GM06990 (cell line): ENCODE results near the gene PCDHGB6.
"Not testable (repeated sequence)": the region's sequence is repeated elsewhere in the genome, so short reads cannot be mapped to it uniquely, and the experiment has no call there.

ENCODE experiments used
- DNase-seq: peaks from one replicate; pipeline ENCODE4 v3.0.0-alpha.2; 2011; ENCODE audit not compliant: insufficient read length; ENCODE audit errors: extremely low read depth
- H3K27me3 ChIP-seq: replicated peaks from 2 replicates; pipeline ENCODE4 v1.6.0; 2011; ENCODE audit warnings: low read length; ENCODE audit not compliant: control insufficient read depth, insufficient read depth
- H3K36me3 ChIP-seq: 2 replicates; pipeline ENCODE4 v1.5.1; 2011; ENCODE audit warnings: low read length; ENCODE audit not compliant: control insufficient read depth, insufficient read depth
- H3K4me3 ChIP-seq: replicated peaks from 2 replicates; pipeline ENCODE4 v1.5.1; 2011; ENCODE audit warnings: low read depth, mild to moderate bottlenecking, control low read depth, low read length
- CTCF ChIP-seq: IDR thresholded peaks from 2 replicates; pipeline ENCODE4 v1.5.1; 2011; ENCODE audit warnings: low read length, control low read depth, mild to moderate bottlenecking, inconsistent platforms; ENCODE audit not compliant: insufficient read depth, poor library complexity, severe bottlenecking

The PCDHGB6 gene

GRCh38 chr5:141407790-141408505 is at the start of gene PCDHGB6:
Gene PCDHGB6, plus strand, starts transcription at chr5:141408021. Its CDS starts 182 bp downstream, at chr5:141408203.
- H3K4me3 ChIP-seq, DNase-seq, H3K27me3 ChIP-seq, H3K36me3 ChIP-seq: not testable (repeated sequence)
- peak; percentile 32 for TF ChIP-seq CTCF

- H3K4me3 ChIP-seq = peak within 1 kb of the TSS; percentile 77
- peak; percentile 41 for DNase-seq
- H3K27me3 ChIP-seq = no peaks in the 10 kb centered on the region
- H3K36me3 ChIP-seq = no peaks in the 10 kb centered on the region
- peak; percentile 80 for TF ChIP-seq CTCF
Observed at GRCh38 chr5:141359790-141360426, 47.9 kb upstream of the PCDHGB6 start, which contains the start of gene PCDHGB2. Gene PCDHGB2, plus strand, starts transcription at chr5:141359994. Its CDS starts 142 bp downstream, at chr5:141360136.

GRCh38 chr5:141360685-141361084 is 47.1 kb upstream of the PCDHGB6 start:
- Histone ChIP-seq H3K4me3 (peak overlapping the region; percentile 77), H3K27me3 (no peaks in the 10 kb centered on the region), H3K36me3 (no peaks in the 10 kb centered on the region)
- no peak for TF ChIP-seq CTCF
- no peak for DNase-seq

DNA sequence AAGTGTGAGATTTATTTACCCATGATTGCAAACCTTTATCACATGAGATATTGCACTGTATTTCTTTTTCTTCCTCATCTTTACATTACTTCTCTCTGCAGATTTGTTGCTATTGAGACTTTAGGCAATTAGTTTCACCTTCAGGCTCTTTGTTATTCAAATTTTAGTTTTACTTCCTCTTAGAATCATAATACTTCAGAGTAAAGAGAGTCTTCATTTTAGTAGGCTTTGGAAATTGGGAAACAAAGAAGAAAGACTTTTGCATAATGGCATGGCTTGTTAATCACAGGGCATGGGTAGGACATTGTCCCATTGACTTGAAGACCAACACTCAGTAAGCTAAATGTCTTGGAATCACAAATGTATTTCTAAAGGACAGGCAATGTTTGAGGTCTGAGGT is 45.1 kb upstream of the PCDHGB6 start:
- DNase-seq = no peak
- Histone ChIP-seq H3K27me3 (no peaks in the 10 kb centered on the region), H3K36me3 (no peaks in the 10 kb centered on the region), H3K4me3 (no peak overlapping the region)
- TF ChIP-seq CTCF = no peak

DNA sequence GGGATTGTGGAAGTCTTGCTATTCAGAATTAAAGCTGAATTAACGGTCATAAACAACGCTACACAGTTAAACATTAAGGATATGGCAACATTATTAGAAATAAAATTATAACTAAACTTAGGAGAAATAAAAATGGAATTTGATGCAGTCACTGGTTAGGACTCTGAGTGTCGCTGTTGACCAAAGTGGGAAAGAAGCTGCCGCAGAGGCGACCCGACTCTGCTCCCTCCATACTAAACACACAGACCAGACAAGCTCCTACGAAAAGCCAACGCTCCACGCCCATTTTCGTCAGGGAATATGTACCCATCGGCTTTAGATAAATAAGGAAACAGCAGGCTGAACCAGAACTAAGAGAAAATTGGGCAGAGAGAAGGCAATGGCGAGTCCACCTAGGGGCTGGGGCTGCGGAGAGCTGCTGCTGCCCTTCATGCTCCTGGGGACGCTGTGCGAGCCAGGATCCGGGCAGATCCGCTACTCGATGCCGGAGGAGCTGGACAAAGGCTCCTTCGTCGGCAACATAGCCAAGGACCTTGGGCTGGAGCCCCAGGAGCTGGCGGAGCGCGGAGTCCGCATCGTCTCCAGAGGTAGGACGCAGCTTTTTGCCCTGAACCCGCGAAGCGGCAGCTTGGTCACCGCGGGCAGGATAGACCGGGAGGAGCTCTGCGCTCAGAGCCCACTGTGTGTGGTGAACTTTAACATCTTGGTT is 43.7 kb upstream of the PCDHGB6 start, which contains the start of gene PCDHGA5:
Gene PCDHGA5, plus strand, starts transcription at position 211 of the 709 bp plus-strand sequence. Its CDS starts 169 bp downstream, at position 380.
- TF ChIP-seq CTCF = no peak
- Histone ChIP-seq H3K4me3 (no peak within 1 kb of the TSS), H3K27me3 (no peaks in the 10 kb centered on the region), H3K36me3 (no peaks in the 10 kb centered on the region)
- DNase-seq = no peak
